SK-N-SH treated with all-trans-retinoic acid at 6 μM for 48 hours (cell line): ENCODE results near the gene KCNQ5.

Experiments used
- ARNTL ChIP-seq: fragments of 450-650 bp; formaldehyde crosslinking; IDR thresholded peaks from 2 replicates; pipeline ENCODE4 v1.5.0; 2020; ENCODE audit warnings: low read depth, mild to moderate bottlenecking, moderate library complexity, borderline replicate concordance
- ISL1 ChIP-seq: fragments of 250-450 bp; sonication (Bioruptor Pico); IDR thresholded peaks from 2 replicates; pipeline ENCODE4 v2.1.2; 2022; ENCODE audit warnings: mild to moderate bottlenecking, moderate library complexity
- RARB ChIP-seq: fragments of 250-450 bp; sonication (Bioruptor Pico); IDR thresholded peaks from 2 replicates; pipeline ENCODE4 v1.8.0; 2021; ENCODE audit warnings: mild to moderate bottlenecking, moderate library complexity
- ZNF70 ChIP-seq: fragments of 450-650 bp; formaldehyde crosslinking; IDR thresholded peaks from 2 replicates; pipeline ENCODE4 v1.5.0; 2020; ENCODE audit warnings: mild to moderate bottlenecking, moderate library complexity
- TF ChIP-seq, protein P1 (sequence below): fragments of 250-450 bp; sonication (Bioruptor Pico); IDR thresholded peaks from 2 replicates; pipeline ENCODE4 v1.8.0; 2021; ENCODE audit warnings: low read depth, mild to moderate bottlenecking, moderate library complexity, borderline replicate concordance
- TF ChIP-seq, protein P2 (sequence below): fragments of 250-450 bp; sonication (Bioruptor Pico); IDR thresholded peaks from 2 replicates; pipeline ENCODE4 v1.5.0; 2020; ENCODE audit warnings: mild to moderate bottlenecking, moderate library complexity
- TF ChIP-seq, protein P3 (sequence below): fragments of 250-450 bp; sonication (Bioruptor Pico); IDR thresholded peaks from 2 replicates; pipeline ENCODE4 v1.5.1; 2020; ENCODE audit warnings: low read depth, mild to moderate bottlenecking, moderate library complexity
- TF ChIP-seq, protein P4 (sequence below): fragments of 250-450 bp; sonication (Bioruptor Pico); IDR thresholded peaks from 2 replicates; pipeline ENCODE4 v1.8.0; 2020; ENCODE audit warnings: mild to moderate bottlenecking, moderate library complexity, borderline replicate concordance

DNA sequence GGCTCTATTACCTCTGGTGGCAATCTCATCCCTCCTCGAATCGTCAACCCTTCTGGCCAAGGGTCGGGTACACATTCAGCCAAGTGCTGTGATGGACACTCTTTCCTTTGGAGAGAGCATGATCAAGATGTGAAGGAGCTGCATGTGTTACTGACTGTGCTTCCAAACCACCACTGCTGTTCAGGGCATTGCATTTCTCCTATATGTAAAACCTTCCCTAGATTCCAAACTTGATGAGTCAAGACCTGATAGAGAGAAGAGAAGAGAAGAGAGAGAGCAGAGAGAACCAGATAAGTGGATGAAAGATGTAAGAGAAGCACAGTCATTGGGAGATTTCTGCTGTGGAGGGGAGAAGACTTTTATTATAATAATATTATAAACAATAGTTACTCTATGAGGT, 162.2 kb downstream of the KCNQ5 start:
- TF ChIP-seq ARNTL (CRISPR knock-in tag) (no peak), ISL1 (CRISPR knock-in tag) (no peak), ZNF70 (CRISPR knock-in tag) (no peak), RARB (CRISPR knock-in tag) (no peak)
- TF ChIP-seq, protein P1, sequence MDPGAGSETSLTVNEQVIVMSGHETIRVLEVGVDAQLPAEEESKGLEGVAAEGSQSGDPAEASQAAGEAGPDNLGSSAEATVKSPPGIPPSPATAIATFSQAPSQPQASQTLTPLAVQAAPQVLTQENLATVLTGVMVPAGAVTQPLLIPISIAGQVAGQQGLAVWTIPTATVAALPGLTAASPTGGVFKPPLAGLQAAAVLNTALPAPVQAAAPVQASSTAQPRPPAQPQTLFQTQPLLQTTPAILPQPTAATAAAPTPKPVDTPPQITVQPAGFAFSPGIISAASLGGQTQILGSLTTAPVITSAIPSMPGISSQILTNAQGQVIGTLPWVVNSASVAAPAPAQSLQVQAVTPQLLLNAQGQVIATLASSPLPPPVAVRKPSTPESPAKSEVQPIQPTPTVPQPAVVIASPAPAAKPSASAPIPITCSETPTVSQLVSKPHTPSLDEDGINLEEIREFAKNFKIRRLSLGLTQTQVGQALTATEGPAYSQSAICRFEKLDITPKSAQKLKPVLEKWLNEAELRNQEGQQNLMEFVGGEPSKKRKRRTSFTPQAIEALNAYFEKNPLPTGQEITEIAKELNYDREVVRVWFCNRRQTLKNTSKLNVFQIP: no peak
- TF ChIP-seq, protein P2, sequence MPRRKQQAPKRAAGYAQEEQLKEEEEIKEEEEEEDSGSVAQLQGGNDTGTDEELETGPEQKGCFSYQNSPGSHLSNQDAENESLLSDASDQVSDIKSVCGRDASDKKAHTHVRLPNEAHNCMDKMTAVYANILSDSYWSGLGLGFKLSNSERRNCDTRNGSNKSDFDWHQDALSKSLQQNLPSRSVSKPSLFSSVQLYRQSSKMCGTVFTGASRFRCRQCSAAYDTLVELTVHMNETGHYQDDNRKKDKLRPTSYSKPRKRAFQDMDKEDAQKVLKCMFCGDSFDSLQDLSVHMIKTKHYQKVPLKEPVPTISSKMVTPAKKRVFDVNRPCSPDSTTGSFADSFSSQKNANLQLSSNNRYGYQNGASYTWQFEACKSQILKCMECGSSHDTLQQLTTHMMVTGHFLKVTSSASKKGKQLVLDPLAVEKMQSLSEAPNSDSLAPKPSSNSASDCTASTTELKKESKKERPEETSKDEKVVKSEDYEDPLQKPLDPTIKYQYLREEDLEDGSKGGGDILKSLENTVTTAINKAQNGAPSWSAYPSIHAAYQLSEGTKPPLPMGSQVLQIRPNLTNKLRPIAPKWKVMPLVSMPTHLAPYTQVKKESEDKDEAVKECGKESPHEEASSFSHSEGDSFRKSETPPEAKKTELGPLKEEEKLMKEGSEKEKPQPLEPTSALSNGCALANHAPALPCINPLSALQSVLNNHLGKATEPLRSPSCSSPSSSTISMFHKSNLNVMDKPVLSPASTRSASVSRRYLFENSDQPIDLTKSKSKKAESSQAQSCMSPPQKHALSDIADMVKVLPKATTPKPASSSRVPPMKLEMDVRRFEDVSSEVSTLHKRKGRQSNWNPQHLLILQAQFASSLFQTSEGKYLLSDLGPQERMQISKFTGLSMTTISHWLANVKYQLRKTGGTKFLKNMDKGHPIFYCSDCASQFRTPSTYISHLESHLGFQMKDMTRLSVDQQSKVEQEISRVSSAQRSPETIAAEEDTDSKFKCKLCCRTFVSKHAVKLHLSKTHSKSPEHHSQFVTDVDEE: no peak
- TF ChIP-seq, protein P3, sequence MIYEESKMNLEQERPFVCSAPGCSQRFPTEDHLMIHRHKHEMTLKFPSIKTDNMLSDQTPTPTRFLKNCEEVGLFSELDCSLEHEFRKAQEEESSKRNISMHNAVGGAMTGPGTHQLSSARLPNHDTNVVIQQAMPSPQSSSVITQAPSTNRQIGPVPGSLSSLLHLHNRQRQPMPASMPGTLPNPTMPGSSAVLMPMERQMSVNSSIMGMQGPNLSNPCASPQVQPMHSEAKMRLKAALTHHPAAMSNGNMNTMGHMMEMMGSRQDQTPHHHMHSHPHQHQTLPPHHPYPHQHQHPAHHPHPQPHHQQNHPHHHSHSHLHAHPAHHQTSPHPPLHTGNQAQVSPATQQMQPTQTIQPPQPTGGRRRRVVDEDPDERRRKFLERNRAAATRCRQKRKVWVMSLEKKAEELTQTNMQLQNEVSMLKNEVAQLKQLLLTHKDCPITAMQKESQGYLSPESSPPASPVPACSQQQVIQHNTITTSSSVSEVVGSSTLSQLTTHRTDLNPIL (CRISPR knock-in tag): no peak
- TF ChIP-seq, protein P4, sequence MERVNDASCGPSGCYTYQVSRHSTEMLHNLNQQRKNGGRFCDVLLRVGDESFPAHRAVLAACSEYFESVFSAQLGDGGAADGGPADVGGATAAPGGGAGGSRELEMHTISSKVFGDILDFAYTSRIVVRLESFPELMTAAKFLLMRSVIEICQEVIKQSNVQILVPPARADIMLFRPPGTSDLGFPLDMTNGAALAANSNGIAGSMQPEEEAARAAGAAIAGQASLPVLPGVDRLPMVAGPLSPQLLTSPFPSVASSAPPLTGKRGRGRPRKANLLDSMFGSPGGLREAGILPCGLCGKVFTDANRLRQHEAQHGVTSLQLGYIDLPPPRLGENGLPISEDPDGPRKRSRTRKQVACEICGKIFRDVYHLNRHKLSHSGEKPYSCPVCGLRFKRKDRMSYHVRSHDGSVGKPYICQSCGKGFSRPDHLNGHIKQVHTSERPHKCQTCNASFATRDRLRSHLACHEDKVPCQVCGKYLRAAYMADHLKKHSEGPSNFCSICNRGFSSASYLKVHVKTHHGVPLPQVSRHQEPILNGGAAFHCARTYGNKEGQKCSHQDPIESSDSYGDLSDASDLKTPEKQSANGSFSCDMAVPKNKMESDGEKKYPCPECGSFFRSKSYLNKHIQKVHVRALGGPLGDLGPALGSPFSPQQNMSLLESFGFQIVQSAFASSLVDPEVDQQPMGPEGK: no peak
